GM12878 (cell line): Measurements from ENCODE around the gene ARFIP1. TPM values are rescaled to one million over a fixed set of nuclear protein-coding genes. Genes with fewer than 3 reads are reported as not detected.

Source experiments
- ATF7 ChIP-seq: fragments of 450-650 bp; IDR thresholded peaks from 2 replicates; pipeline ENCODE4 v1.6.1; 2016; ENCODE audit warnings: low read depth, mild to moderate bottlenecking
- CREM ChIP-seq: IDR thresholded peaks from 2 replicates; pipeline ENCODE4 v1.6.1; 2014; ENCODE audit warnings: antibody characterized with exemption, low read depth
- DPF2 ChIP-seq: fragments of 450-650 bp; IDR thresholded peaks from 2 replicates; pipeline ENCODE4 v1.6.1; 2017; ENCODE audit warnings: mild to moderate bottlenecking
- HDAC2 ChIP-seq: fragments of 200-600 bp; sonication (generic); IDR thresholded peaks from 2 replicates; pipeline ENCODE4 v1.6.1; 2017
- MYC ChIP-seq: IDR thresholded peaks from 2 replicates; pipeline ENCODE4 v1.6.1; 2011; ENCODE audit warnings: mild to moderate bottlenecking, low read length, moderate library complexity, inconsistent platforms; ENCODE audit not compliant: insufficient read depth, insufficient replicate concordance, insufficient read length, severe bottlenecking
- NBN ChIP-seq: fragments of 450-650 bp; IDR thresholded peaks from 2 replicates; pipeline ENCODE4 v1.6.1; 2016
- POLR2AphosphoS5 ChIP-seq: IDR thresholded peaks from 2 replicates; pipeline ENCODE4 v1.6.1; 2011; ENCODE audit warnings: mild to moderate bottlenecking, low read length, inconsistent platforms
- SKIL ChIP-seq: fragments of 450-650 bp; IDR thresholded peaks from 2 replicates; pipeline ENCODE4 v1.6.1; 2017; ENCODE audit warnings: mild to moderate bottlenecking, low read depth, inconsistent platforms; ENCODE audit not compliant: poor library complexity, severe bottlenecking
- SMAD5 ChIP-seq: IDR thresholded peaks from 2 replicates; pipeline ENCODE4 v1.6.1; 2016; ENCODE audit warnings: antibody characterized with exemption, low read depth
- SMARCA5 ChIP-seq: fragments of 450-650 bp; IDR thresholded peaks from 2 replicates; pipeline ENCODE4 v1.6.1; 2017; ENCODE audit warnings: mild to moderate bottlenecking
- SP1 ChIP-seq: IDR thresholded peaks from one replicate; pipeline ENCODE4 v1.6.1; 2011; ENCODE audit warnings: low read depth, low read length
- USF1 ChIP-seq: IDR thresholded peaks from 2 replicates; pipeline ENCODE4 v1.6.1; 2011; ENCODE audit warnings: borderline replicate concordance, low read depth, mild to moderate bottlenecking, moderate library complexity, mixed read lengths, low read length; ENCODE audit not compliant: insufficient read depth; ENCODE audit errors: extremely low read length
- YY1 ChIP-seq: IDR thresholded peaks from 2 replicates; pipeline ENCODE4 v1.6.1; 2011; ENCODE audit warnings: low read depth, mild to moderate bottlenecking, low read length
- ZBED1 ChIP-seq: IDR thresholded peaks from 2 replicates; pipeline ENCODE4 v1.6.1; 2016; ENCODE audit warnings: borderline replicate concordance
- ZNF217 ChIP-seq: fragments of 450-650 bp; IDR thresholded peaks from 2 replicates; pipeline ENCODE4 v1.6.1; 2017; ENCODE audit warnings: antibody characterized with exemption, mild to moderate bottlenecking
- ZNF24 ChIP-seq: fragments of 450-650 bp; IDR thresholded peaks from 2 replicates; pipeline ENCODE4 v1.6.1; 2017; ENCODE audit warnings: antibody characterized with exemption, mild to moderate bottlenecking
- polyA plus RNA-seq, 11 experiments: library from polyadenylated mRNA; depleted of rRNA in 4 of 11; unstranded in 6 of 11; stranded (reverse) in 5 of 11; fragments of >200 nt; fragmentation: Nextera tagmentation in 4 of 11; fragmentation: Illumina TruSeq in 1 of 11; extraction: Ambion mirVana in 4 of 11; extraction: Trizol in 1 of 11; gene quantifications; 1 replicate in 1 of 11; 2 replicates in 10 of 11; pipeline versions ENCODE4 v1.2.1 to v1.2.3, GENCODE V29; 2011 to 2016; ENCODE audit warnings: inconsistent platforms in 2 of 11, missing spikeins in 2 of 11, low read depth in 1 of 11
- total RNA-seq, 4 experiments: library from RNA; depleted of rRNA in 3 of 4; stranded (reverse); fragments of >200 nt in 3 of 4; fragmentation: Illumina TruSeq in 1 of 4; extraction: Trizol in 1 of 4; gene quantifications; 2 replicates each; pipeline versions ENCODE4 v1.2.1 to v1.2.3, GENCODE V29; 2013 to 2021

The ARFIP1 gene
- total and polyA plus RNA-seq, 10 of the 15 experiments (the other 5 are each of a cell fraction or from before 2014, with no cell fraction given) = 9.5 to 21.7 (median 15.4) TPM

GRCh38 chr4:152956650-152957436 lies 177.1 kb downstream of the ARFIP1 start (continued):
- TF ChIP-seq SP1 (no peak), POLR2AphosphoS5 (no peak), SKIL (no peak), SMAD5 (no peak), ZNF217 (no peak), MYC (no peak), HDAC2 (no peak), CREM (no peak), SMARCA5 (no peak), YY1 (no peak), ZBED1 (no peak), NBN (no peak), USF1 (no peak), ATF7 (no peak), DPF2 (no peak), ZNF24 (no peak)
- TF ChIP-seq, all 136 proteins: peak for 0
